GM19099 (cell line): ENCODE data around the gene TGIF1.

ENCODE experiments used
- POLR2A ChIP-seq: IDR thresholded peaks from 3 replicates; pipeline ENCODE4 v1.6.1; 2011; ENCODE audit warnings: low read depth; ENCODE audit not compliant: insufficient read length; ENCODE audit errors: extremely low read depth

TGIF1 gene

DNA sequence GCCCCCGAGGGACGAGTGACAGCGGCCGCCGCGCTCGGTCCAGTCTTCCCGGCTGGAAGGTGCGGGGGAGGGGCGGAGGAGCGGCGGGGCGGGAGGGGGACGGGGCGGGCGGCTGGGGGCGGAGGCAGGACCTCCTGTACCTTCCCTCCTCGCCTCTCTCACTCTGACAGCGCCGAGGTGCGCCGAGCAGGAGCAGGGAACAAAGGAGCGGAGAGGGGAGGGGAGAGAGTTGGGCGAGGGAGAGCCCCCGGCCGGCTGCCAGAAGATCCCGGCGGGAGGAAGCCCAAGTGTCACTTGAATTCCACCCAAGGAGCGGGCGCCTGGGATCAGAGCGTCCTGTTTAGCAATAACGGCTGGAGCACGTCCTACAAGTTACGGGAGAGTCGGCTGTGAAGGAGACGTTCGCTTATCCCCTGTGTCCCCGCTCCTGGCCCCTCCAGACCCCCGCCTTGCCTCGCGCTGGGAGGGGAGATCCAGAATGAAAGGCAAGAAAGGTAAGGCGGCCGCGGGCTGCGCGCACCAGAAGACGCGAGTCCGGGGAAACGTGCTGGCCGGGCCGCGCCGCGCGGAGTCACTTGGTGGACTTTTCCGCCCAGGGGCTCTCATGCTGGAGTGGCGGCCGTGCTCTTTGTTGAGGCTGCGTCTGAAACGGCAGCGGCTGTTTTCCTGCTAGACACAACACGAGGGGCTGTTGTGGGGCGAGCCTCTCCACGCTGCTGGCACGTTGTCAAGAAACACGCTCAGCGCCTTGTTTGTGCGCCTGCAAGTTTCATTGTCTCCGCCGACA lies at the start of gene TGIF1:
TGIF1 (plus strand) TSS at position 161 of the 787 bp plus-strand sequence; CDS start at position 479, 318 bp downstream.
- peak; percentile 34 for TF ChIP-seq POLR2A

DNA sequence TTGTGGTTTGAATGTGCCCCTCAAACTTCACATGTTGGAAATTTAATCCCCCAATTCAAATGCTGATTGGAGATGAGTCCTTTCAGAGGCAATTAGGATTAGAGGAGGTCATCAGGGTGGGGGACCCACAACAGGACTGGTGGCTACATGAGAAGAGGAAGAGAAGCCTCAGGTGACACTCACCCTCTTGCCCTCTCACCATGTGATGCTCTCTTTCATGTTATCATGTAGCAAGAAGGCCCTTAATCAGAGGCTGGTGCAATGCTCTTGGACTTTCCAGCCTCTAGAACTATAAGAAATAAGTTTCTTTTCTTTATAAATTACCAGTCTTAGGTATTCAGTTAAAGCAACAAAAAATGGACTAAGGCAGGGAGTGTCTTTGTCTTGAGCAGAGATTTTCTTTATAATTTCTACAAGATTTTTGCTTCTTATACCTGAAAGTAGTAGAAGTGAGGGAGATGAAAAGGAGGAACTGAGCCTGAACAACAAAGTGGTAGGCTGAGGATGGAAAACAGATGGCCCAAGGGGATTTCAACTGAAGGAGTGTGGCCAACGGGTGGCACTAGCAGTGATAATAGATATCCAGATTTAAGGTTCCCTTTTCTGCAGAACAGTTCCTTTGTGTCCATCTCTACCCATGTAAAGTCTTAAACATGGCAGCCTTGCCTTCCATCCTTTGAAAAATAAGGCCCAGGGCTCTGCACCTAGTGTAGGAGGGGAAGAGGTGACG lies 49.2 kb upstream of the TGIF1 start:
- no peak for TF ChIP-seq POLR2A

DNA sequence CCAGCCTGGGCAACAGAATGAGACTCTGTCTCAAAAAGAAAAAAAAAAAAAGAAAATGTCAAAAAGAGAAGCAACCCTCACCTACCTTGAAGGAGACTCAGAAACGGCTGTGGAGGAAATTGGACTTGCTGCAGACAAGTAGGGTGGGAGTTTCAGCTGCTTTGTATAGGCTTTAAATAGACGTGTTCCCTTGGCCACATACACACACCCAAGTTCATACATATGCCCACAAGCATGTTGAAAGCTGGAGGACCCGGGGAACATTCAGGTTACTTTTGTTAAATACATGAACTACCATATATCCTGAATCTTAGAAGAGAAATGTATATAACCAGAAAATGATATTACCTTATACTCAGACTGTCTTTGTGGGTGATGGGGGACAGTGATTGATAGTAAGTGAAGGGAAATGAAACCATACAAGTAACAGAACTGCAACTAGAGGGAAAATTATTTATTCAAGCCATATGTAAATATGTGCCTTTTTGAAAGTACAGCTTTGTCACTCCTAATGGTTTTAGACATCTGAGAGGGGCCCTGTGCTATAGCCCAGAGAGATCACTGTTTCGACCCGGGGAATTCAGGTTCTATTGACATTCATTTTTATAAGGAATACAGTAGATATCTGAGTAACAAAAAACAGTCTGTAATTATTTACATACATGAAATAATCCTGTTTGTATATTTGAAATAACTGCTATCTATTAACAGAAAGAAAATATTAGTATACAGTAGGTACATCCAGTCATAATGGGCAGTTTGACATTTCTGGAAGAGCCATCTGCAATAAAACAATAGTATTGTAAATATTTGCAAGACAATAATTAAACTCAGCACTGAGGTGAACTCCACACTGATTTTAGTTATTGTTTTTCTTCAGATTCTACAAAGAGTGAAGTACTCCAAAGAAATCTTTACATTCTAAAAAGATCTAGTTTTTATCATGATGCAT lies 48.0 kb upstream of the TGIF1 start:
- no peak for TF ChIP-seq POLR2A

DNA sequence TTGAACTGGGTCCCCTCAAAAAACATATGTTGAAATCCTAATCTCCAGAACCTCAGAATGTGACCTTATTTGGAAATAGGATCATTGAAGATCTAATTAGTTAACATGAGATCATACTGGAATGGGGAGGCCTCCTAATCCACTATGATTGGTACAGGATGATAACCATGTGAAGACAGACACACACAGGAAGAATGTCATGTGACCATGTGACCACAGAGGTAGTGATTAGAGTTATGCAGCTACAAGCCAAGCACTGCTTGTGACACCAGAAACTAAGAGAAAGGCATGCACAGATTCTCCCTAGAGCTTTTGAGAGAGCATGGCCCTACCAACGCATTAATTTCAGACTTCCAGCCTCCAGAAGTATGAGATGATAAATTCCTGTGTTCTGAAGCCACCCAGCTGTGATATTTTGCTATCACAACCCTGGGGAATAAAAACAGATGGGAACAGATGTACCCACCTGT lies 47.0 kb upstream of the TGIF1 start:
- TF ChIP-seq POLR2A, result no peak

DNA sequence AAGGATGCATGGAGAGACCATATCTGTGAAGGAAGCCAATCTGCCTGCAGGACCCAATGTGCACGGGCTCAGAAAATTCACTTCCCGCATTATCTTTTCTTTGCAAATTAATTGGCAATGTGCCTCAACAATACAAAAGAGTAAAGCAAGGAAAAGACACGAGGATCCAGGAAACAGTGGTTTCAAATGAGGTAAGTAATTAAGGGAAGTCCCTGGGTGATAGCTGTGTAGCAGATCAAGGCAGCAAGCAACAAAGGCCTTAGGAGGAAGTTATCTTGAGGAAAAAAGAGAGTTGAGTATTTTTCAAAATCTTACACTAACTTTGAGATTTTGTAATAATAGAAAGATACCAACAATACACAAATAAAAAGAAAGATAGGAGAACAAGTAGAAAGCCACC lies 44.3 kb upstream of the TGIF1 start:
- no peak for TF ChIP-seq POLR2A

DNA sequence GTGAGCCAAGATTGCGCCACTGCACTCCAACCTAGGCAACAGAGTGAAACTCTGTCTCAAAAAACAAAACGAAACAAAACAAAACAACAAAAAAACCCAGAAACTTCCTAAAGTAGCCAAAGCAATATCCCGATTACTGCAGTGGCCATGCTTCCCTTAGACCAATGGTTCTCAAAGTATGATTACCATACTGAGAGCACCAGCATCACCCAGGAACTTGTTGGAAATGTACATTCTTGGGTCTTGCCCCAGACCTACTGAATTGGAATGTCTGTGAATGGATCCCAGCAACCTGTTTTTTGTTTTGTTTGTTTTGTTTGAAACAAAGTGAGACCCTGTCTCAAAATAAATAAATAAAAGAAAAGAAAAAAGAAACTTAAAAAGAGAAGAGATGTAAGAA lies 41.9 kb upstream of the TGIF1 start:
- TF ChIP-seq POLR2A, result no peak

DNA sequence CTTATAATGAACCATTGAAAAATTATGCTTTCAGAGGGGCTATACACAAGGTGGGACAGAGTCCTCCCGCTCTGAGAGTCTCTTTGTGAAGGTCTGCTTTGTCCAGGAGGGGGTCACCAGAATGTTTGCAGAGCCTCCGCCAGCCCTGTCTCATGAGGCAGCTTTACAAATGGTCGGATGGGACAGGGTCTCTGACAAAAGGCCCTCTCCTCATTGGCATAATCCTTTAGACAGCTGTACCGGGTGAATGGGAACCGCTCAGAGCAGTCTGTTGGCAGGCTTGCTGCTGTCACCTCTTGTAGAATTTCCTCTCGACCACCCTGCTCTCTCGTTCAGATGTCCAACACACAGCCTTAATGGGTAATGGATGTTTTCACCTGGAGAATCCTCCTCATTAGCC lies 40.2 kb upstream of the TGIF1 start:
- TF ChIP-seq POLR2A, result no peak

DNA sequence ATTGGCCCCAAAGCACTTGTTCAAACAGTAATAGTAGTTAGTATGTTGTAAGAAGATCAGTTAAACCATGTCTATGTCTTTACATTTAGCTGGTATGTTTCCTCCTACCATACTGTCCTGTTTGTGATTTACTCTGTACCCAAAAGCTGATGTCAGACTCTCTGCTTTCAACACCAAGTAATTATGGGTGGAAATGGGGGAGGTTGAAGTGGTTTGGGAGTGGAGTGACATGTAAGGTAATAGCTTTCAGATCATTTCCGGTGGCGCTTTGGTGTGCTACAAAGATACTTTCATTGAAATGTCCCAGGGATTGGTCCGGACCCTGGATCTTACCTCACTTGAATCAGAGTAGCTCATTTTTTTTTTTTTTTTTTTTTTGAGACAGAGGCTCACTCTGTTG lies 39.7 kb upstream of the TGIF1 start:
- no peak for TF ChIP-seq POLR2A

DNA sequence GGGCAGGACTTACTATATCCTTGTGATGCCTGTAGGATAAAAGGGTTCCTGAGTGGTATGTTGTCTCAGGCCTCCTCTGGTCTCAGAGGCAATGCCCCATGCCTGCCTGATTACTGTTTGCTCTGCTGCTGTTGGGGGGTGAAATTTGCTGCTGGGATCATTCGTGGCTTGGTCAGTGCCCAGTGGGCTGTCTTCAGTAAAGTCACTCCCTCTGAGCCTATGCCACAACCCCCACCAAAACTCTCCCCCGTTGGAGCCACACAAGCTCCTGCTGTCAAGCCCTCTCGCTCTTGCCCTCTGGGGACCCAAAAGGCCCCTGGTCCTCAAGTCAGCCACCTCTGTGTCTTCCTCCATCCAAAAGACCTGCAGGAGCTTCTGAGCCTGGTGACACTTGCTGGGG lies 38.6 kb upstream of the TGIF1 start:
- no peak for TF ChIP-seq POLR2A

DNA sequence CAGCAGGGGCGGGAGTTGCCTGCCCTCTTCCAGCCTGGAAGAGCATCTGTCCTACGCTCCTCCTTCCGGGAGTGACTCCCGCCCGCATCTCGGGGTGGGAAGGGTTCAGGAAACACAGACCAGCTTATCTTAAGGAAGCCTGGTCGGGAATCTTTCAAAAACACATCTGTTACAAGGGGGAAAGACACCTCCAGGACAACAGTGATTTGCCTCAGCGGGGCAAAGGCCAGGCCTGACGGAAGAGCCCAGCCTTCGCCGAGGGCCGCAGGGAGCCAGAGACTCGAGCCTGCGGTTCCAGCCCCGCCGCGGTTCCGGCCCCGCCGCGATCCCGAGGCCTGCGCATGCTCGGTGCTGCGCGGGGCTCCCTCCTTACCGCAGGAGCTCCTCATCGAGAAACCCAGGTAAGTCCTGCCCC lies 38.1 kb upstream of the TGIF1 start:
- TF ChIP-seq POLR2A, result no peak

DNA sequence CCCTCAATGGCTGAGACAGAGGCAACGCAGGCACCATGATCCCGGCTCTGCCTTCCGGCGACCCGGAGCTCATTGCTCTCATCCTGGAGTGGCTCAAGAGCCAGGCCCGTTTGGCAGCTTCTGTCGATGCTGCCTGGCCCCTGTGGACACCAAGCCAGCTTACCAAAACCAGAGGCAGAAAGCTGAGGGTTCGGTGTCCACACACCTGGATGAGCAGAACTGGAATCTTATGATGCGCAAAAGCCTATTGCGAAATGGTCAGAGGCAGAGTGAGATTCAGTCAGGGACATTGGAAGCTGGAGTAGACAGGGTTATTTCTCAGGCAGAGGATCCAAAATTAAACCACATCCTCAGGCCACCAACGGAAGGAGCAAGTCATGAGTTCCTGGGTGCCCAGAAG lies 34.9 kb upstream of the TGIF1 start:
- no peak for TF ChIP-seq POLR2A

DNA sequence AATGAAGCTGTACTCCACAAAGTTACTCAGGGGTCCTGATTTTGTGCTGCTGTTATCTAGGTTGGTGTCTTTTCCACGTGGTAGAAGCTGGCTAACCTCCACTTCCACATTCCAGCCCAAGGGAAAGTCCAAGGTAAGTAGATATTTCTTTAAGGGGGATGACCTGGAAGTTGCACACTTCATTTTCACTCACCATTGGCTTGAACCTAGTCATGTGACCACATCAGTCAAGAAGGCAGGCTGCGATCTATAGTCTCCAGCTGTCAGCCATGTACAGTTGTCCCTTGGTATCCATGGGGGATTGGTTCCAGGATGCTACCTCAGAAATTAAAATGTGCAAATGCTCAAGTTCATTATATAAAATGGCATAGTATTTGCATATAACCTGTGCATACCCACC lies 31.9 kb upstream of the TGIF1 start:
- TF ChIP-seq POLR2A, result no peak

DNA sequence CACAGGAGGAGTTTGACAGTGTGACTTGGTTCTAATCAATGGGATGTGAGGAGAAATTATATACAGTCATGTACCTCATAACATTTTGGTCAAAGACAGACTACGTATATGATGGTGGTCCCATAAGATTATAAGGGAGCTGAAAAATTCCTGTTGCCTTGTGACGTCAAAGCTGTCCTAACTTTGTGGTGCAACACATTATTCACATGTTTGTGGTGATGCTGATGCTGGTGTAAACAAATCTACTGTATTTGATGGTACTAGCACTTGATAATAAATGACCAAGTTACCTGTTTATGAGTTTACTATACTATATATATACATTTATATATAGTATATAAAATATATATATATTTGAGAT lies 29.1 kb upstream of the TGIF1 start:
- no peak for TF ChIP-seq POLR2A

DNA sequence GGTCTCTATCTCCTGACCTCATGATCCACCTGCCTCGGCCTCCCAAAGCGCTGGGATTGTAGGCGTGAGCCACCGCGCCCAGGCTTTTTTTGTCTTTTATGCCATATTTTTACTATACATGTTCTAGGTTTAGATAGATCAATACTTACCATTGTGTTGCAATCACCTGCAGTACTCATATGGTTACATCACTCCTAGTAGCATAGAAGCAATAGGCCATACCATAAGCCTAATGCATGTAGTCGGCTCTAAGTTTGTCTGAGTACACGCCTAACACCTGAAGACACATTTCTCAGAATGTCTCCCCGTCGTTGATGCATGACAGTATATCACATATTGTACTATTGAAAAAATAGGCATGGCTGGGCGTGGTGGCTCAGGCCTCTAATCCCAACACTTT lies 27.1 kb upstream of the TGIF1 start:
- no peak for TF ChIP-seq POLR2A

DNA sequence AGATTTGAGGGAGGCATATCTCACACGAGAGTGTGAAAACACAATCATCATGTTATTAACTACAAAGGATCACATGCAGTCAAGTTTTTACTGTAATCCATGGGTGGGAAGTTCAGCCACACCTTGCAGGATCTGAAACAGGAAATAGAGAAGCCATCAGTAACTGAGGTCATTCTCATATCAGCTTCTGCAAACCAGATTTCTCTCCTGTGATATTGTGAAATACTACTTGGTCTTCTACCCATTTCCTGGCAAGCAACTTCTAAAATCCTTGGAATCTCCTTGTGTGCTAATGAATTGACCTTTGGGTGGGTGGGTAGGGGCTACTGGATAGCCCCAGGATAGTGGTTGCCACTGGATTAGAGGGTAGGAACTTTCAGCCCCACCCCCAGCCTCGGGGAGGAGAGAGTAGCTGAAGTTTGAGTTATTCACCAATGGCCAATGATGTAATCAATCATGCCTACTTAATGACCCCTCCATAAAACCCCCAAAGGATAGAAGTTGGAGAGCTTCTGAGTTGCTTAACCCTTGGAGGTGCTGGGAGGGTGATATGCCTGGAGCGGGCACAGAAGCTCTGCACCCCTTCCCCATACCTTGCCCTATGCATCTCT lies 25.6 kb upstream of the TGIF1 start:
- no peak for TF ChIP-seq POLR2A
